ENCODE measurements around the gene UCHL1. TPM values are rescaled to one million over a fixed set of nuclear protein-coding genes. Genes with fewer than 3 reads are reported as not detected.

The UCHL1 gene
- total and polyA plus RNA-seq, 2 of the 13 experiments (the other 11 are each of a cell fraction or from before 2014, with no cell fraction given), result not detected

DNA sequence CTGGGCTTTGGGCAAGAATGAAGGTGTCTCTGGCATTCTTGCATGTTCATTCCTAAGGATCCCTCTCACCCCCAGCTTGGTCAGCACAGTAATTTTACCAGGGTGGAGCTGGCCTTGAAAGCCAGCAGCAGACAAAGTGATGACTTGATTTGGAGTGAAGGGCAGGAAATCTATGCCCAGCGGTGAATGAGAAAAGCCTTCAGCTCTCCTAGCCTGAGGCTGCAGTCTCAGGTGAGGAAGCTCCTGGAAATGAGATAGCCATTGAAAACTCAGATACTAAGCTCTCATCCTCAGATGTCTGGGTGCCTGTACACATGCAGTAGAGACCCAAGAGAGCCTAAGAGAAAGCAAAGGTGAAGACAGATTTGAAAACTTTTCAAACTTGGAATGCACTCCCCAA, 10.7 kb upstream of the UCHL1 start (continued):
- TF ChIP-seq, protein P1, sequence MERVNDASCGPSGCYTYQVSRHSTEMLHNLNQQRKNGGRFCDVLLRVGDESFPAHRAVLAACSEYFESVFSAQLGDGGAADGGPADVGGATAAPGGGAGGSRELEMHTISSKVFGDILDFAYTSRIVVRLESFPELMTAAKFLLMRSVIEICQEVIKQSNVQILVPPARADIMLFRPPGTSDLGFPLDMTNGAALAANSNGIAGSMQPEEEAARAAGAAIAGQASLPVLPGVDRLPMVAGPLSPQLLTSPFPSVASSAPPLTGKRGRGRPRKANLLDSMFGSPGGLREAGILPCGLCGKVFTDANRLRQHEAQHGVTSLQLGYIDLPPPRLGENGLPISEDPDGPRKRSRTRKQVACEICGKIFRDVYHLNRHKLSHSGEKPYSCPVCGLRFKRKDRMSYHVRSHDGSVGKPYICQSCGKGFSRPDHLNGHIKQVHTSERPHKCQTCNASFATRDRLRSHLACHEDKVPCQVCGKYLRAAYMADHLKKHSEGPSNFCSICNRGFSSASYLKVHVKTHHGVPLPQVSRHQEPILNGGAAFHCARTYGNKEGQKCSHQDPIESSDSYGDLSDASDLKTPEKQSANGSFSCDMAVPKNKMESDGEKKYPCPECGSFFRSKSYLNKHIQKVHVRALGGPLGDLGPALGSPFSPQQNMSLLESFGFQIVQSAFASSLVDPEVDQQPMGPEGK (CRISPR knock-in tag; IDR thresholded peaks at IDR 0.05), result no peak
- no peak for TF ChIP-seq CBX5 (CRISPR knock-in tag; IDR thresholded peaks at IDR 0.05; ENCODE audit: borderline replicate concordance)
- TF ChIP-seq, protein P2, sequence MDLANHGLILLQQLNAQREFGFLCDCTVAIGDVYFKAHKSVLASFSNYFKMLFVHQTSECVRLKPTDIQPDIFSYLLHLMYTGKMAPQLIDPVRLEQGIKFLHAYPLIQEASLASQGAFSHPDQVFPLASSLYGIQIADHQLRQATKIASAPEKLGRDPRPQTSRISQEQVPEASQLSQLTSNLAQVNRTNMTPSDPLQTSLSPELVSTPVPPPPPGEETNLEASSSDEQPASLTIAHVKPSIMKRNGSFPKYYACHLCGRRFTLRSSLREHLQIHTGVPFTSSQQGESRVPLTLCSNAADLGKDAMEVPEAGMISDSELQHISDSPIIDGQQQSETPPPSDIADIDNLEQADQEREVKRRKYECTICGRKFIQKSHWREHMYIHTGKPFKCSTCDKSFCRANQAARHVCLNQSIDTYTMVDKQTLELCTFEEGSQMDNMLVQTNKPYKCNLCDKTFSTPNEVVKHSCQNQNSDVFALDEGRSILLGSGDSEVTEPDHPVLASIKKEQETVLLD (CRISPR knock-in tag; IDR thresholded peaks at IDR 0.05; ENCODE audit: low read depth), result no peak

DNA sequence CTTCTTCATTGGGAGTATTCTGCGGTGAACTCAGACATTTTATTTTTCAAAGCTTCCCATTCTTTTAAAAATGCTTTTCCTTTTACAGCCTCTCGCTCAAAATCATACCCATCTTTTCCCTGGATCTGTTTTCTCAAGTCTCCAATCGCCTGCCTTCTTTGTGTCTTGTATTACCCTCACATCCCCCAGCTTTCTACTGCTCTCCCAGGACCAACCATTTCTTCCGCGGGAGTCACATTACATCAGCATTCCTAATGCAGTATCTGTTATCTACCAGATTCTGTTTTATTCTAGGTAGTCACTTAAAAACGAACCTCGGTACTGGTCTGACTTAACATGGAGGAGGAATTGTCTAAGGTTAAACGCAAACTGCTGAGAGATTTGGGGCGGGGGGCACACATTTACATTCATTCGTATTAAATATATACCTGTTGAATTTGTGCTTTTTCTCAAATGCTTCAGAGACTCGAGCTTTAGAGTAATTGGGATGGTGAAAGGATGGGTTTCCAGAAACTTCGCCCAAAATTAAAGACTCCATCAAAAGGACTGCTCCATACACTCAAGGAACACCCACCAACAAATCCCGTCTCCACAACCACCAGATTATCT, 493 bp upstream of the UCHL1 start:
- no peak for TF ChIP-seq ZNF776 (CRISPR knock-in tag; IDR thresholded peaks at IDR 0.05)
- TF ChIP-seq GLI4 (CRISPR knock-in tag; IDR thresholded peaks at IDR 0.05; ENCODE audit: borderline replicate concordance), result no peak
- TF ChIP-seq, protein P1 (CRISPR knock-in tag; IDR thresholded peaks at IDR 0.05), result no peak
- no peak for TF ChIP-seq RFX3 (CRISPR knock-in tag; IDR thresholded peaks at IDR 0.05)
- TF ChIP-seq MTF1 (CRISPR knock-in tag; IDR thresholded peaks at IDR 0.05), result no peak
- TF ChIP-seq ZNF138 (CRISPR knock-in tag; IDR thresholded peaks at IDR 0.05; ENCODE audit: low read depth), result no peak
- TF ChIP-seq, protein P3, sequence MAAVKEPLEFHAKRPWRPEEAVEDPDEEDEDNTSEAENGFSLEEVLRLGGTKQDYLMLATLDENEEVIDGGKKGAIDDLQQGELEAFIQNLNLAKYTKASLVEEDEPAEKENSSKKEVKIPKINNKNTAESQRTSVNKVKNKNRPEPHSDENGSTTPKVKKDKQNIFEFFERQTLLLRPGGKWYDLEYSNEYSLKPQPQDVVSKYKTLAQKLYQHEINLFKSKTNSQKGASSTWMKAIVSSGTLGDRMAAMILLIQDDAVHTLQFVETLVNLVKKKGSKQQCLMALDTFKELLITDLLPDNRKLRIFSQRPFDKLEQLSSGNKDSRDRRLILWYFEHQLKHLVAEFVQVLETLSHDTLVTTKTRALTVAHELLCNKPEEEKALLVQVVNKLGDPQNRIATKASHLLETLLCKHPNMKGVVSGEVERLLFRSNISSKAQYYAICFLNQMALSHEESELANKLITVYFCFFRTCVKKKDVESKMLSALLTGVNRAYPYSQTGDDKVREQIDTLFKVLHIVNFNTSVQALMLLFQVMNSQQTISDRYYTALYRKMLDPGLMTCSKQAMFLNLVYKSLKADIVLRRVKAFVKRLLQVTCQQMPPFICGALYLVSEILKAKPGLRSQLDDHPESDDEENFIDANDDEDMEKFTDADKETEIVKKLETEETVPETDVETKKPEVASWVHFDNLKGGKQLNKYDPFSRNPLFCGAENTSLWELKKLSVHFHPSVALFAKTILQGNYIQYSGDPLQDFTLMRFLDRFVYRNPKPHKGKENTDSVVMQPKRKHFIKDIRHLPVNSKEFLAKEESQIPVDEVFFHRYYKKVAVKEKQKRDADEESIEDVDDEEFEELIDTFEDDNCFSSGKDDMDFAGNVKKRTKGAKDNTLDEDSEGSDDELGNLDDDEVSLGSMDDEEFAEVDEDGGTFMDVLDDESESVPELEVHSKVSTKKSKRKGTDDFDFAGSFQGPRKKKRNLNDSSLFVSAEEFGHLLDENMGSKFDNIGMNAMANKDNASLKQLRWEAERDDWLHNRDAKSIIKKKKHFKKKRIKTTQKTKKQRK (IDR thresholded peaks at IDR 0.05; ENCODE audit: low read length), result no peak
- TF ChIP-seq MIER3 (CRISPR knock-in tag; IDR thresholded peaks at IDR 0.05; ENCODE audit: borderline replicate concordance), result no peak
- TF ChIP-seq ZNF652 (CRISPR knock-in tag; IDR thresholded peaks at IDR 0.05; ENCODE audit: borderline replicate concordance, low read depth), result no peak
- no peaks in the 10 kb centered on the region for H3K9me3 ChIP-seq (ENCODE audit: low read length)
- intact Hi-C loops (cut with micrococcal nuclease; ENCODE audit: unreplicated experiment) (no loop called here), in situ Hi-C loops (cut with HindIII; ENCODE audit: extremely low pct_ligation_motif_present, low pct_unique_long_range_greater_than_20kb) (no loop called here)
- H3K9ac ChIP-seq (ENCODE audit: insufficient read depth, low read depth, low read length), result no peak overlapping the region
- no TSS peak for BruUV-seq (replicated peaks)
- FAIRE-seq (no peak), DNase-seq (ENCODE audit: low spot score) (no peak), ATAC-seq (no peak)
- no peaks in the 10 kb centered on the region for H3K4me1 ChIP-seq (ENCODE audit: insufficient read depth, low read length)
- H2AFZ ChIP-seq (ENCODE audit: low read length), result no peak overlapping the region
- no peaks in the 10 kb centered on the region for H3K79me2 ChIP-seq (ENCODE audit: insufficient read depth, low read length)
- H4K20me1 ChIP-seq (ENCODE audit: insufficient read depth, low read length), result no peaks in the 10 kb centered on the region
- no peaks in the 10 kb centered on the region for H3K36me3 ChIP-seq (replicated peaks in 1 of 2; ENCODE audit: control insufficient read depth in 1 of 2, insufficient read depth in 2 of 2, low read length in 2 of 2)
- POLR2A ChIA-PET, result no interaction called here
- H3K4me2 ChIP-seq (ENCODE audit: low read depth, low read length), result 0 out of 2 replicates have a peak overlapping the region, but pooled peaks have one; percentile 62
- CTCF ChIA-PET (ENCODE audit: low intra/inter-chr PET ratio, low total read pairs), result no interaction called here
- 44% methylated on average over 13 of the region's 13 CpGs for WGBS (ENCODE audit: low lambda C conversion rate)
- no peak overlapping the region for H3K4me3 ChIP-seq (replicated peaks in 1 of 3; ENCODE audit: insufficient read depth in 1 of 3, low read depth in 2 of 3, low read length in 3 of 3)
- peaks cover 5 to 47% of the 10 kb centered on the region in 2 experiments for H3K27me3 ChIP-seq (ENCODE audit: control insufficient read depth in 1 of 2, insufficient read depth in 2 of 2, low read length in 2 of 2)
- no peak overlapping the region for H3K27ac ChIP-seq (ENCODE audit: extremely low read length, insufficient read depth, low read length)
